IPS-11a (cell line): Measurements from ENCODE around the gene PALD1.

ENCODE experiments used
- H3K4me3 ChIP-seq: one replicate; pipeline ENCODE4 v1.5.1; 2013; ENCODE audit warnings: low read depth, low read length, control low read depth

The PALD1 gene

DNA sequence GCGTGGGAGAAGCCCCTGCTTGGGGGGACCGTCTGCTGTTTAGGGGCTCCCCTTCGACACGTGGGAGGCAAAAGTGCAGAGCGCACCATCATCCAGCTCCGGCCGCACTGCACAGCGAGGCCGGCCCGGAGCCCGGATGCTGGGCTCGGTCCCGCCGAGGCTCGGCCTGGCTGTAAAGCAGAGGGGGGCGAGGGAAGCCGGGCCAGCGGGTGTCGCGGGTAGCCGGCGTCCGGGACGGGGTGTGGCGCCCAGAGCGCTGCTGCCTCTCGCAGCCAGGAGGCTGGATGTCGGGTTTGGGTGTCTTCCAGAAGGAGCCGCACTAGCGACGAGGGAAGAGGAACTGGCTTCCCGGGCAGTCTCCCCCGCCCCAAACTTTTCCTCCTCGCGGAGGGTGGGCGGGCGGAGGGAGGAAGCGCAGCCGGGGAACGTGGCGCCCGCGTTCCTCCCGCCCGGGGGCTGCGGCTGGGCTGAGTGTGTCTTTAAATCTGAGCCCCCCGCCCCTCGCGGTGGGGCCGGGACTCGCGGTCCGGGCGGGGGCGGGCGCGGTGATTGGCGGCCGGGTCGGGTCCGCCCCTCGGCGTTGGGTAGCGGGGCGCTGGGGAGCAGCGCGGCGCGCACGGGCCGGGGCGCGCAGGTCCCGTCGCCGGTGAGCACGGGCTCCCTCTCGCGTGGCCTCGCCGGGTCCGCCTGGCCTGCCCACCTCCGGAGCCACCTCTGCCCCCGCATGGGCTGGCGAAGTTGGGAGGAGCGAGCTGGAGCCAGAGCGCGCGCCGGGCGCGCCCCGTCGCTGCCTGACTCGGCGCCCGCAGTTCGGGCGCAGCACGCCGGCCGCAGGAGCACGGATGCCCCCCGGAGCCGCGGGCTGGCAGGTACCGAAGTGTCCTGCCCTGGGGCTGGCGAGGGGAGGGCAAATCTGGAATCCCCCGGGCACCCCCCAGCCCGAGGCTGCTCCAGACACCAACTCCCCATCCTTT is at the start of gene PALD1:
PALD1 (plus strand) TSS at position 577 of the 974 bp plus-strand sequence. CDS start 47,185 bp downstream, outside the sequence.
- peak within 1 kb of the TSS; percentile 76 for H3K4me3 ChIP-seq

DNA sequence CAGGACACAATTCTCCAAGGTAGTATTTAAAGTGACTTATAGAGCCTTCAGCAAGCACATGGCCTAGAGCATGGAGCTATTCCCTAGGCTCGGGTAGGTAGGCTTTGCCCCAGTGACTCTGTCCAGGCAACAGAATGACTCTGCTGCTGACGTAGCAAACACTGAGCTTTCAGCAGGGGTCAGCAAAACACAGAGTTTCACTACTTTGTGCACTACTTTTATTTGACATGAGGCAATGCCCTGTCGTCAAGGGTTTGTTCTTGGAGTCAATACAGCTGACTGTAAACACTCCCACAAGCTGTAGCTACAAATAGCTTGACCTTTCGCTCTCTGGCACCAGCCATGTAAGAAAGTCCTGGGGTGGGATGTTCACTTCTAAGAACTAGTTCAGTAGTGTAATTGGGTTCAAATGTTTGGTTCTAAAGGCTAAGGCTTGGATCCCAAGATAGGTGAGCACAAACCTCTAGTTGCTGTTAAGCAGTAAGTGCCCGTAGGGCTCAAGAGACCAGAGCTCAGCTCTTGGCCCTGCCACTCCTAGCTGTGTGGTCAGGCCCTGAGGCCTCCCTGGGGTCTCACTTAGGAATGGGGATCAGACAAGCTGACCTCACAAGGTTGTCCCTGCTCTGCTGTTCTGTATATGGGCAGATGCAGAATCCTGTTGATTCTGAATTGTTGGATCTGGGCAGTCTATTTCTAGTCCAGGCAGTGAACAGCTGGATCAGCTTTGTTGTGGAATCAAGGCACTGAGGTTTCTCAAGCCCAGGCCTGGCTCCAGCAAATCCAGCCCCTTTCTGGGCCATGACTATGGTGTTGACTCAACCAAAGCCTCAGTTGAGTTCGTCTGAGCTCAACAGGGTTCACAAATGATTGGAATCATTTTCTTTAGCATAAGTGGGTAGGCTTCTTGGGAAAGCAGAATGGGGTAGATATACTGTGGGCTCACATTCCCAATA is 47.8 kb upstream of the PALD1 start:
- no peak overlapping the region for H3K4me3 ChIP-seq

- H3K4me3 ChIP-seq = no peak overlapping the region
Measured at GRCh38 chr10:70432101-70432500, 46.5 kb upstream of the PALD1 start.

GRCh38 chr10:70432561-70433263 is 45.9 kb upstream of the PALD1 start:
- no peak overlapping the region for H3K4me3 ChIP-seq

- H3K4me3 ChIP-seq = no peak overlapping the region
Measured at GRCh38 chr10:70433581-70434280, 44.8 kb upstream of the PALD1 start.

DNA sequence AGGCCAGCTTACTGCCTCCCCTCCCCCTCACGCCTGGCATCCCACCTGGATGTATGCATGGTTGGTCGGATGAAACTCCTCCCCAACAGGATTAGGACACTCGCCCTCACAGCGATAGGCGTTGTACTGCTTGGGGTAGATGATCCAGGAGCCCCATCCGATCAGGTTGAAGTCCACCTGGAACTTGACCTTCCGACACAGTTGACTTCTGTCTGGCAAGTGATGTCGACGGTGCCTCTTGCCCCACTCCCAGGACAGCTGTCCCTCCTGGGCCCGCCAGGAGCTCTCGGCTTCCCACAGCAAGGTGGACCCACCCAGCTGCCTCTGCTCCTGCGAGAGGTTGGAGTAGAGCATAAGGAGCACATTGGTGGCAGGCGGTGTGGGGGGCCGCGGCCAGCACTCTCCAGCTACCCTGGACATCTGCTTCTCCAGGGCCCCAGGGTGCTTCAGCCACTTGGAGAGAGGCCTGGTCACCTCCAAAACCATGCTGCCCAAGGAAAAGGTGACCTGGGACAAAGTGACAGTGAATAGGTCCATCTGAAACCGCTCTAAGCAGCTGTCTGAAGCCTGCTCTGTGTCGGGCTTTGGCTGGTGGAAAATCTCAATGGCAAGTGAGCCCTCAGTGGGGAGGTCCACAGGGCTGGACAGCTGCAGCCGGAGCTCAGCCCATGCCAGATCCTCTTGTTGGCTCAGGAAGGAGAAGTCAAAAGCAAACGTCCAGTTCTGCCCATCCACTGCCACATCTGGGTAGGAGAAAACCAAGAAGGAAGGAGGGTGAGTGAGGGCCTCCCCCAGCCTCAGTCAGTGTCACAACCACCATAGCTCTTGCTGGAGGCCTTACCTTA is 43.1 kb upstream of the PALD1 start:
- H3K4me3 ChIP-seq = no peak overlapping the region

DNA sequence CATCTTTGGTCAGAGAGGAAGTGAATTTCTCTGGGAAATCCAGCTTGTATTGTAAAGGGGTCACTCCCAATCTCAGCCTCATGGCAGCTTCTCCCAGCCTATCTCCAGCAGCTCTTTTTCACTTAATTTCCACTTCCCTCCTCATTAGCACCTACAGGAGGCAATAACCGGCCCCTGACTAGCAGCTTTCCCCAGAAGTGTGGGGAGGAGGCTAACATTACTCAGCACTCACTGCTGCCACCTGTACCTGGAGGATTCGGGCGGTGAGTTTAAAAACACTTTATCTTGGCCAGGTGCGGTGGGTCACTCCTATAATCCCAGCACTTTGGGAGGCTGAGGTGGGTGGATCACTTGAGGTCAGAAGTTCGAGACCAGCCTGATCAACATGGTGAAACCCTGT is 40.8 kb upstream of the PALD1 start:
- H3K4me3 ChIP-seq = no peak overlapping the region

DNA sequence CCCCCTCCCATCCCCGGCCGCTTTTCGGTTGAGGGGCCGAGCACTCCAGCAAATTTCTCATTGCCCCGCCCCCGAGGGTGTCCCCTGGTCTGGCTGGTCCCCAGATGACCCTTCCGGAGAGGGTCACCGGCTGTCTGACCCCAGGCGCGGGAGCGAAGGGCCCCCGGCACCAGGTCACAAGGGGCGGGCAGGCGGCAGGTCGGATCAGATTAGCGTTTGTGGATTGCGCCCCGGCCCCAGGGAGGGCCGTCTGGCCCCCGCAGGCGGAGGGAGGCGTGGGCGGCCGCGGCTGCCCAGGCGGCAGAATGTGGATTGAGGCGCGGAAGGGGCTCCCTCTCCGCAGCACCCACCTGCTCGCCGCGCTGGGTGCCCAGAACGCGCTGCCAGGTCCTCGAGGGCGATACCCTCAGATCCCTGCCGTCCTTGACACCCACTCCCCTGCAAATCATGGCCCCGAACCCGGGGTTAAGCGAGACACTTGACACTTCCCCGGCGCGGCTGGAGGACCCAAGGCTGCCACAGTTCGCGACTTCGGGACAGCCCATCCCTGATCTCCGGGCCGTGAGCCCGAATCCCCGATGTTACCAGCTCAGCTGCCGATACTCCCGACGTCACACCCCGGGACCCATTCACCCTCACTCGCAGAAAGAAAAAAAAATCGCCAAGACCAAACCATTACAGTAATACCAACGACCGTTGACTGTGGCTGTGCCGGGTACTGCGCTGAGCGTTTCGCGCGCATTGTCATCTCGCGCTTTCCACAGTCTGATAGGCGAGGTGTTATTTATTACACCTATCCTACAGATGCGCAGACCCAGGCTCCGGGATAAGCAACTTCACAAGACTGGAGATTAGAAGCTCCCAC is 38.0 kb upstream of the PALD1 start:
- peak overlapping the region; percentile 69 for H3K4me3 ChIP-seq

- peak within 1 kb of the TSS; percentile 69 for H3K4me3 ChIP-seq
Measured at GRCh38 chr10:70441161-70441894, 37.2 kb upstream of the PALD1 start, which contains the start of gene NODAL. TSS of gene NODAL (minus strand) at chr10:70441681. CDS start at chr10:70441667, 14 bp downstream.

DNA sequence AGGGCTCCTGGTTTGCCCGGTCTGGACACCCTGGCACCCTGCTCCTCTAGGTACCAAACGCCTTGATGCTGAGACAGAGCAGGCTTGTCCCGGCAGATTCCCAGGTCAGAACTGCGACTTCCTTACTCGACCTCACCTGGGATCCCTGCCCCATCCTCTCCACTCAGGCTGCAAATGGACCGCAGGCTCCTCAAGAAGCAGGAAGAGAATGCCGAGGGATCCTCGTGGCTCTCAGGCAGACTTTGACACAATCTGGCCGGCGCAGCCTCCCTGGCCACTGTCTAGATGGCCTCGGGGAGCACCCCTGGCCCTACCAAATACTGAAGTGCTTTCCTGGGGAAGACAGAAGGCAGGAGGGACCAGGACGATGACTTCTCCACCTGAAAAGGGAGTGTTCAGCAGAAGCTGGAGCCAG is 36.7 kb upstream of the PALD1 start:
- peak overlapping the region; percentile 21 for H3K4me3 ChIP-seq

DNA sequence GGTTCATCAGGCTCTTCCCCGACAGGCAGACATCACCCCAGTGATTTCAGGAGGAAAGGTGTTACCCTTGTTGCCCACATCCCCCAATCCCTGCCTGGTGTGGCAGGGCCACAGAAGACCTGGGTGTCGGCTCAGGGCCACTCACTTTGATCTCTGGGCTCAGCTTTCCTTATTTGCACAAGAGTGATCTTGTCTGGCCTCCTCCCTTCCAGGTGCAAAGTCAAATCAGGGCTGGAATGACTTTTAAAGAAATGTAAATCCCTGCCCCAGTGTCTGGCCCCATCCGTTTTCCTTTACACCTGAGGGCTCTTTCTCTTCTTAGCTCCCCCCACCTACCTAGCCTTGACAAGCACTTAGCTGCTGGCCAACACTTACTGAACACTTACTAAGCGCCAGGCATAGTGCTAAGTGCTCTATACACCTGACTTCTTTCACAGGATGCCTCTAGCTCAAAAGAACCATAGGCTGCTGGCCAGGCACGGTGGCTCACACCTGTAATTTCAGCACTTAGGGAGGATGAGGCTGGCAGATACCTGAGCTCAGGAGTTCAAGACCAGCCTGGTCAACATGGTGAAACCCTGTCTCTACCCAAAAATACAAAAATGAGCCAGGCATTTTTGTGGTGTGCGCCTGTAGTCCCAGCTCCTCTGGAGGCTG is 36.1 kb upstream of the PALD1 start:
- peak overlapping the region; percentile 21 for H3K4me3 ChIP-seq

DNA sequence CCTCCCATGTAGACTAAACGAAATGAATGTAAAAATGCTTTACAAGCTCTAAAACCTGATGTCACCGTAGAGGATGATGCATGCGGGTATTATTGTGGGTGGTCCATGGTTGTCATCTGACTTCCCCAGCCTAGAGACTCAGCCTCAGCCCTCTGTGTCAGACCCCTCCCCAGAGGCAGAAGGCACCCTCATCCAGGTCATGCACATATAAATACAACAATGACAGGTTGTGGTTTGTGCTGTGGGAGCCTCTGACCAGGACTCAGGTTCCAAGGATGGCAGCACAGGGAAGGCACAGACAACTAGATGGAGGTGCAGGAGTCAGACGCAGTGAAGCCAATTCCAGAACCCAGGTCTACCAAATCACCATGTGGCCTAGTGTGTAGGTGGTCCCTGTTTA is 33.8 kb upstream of the PALD1 start:
- H3K4me3 ChIP-seq = no peak overlapping the region

DNA sequence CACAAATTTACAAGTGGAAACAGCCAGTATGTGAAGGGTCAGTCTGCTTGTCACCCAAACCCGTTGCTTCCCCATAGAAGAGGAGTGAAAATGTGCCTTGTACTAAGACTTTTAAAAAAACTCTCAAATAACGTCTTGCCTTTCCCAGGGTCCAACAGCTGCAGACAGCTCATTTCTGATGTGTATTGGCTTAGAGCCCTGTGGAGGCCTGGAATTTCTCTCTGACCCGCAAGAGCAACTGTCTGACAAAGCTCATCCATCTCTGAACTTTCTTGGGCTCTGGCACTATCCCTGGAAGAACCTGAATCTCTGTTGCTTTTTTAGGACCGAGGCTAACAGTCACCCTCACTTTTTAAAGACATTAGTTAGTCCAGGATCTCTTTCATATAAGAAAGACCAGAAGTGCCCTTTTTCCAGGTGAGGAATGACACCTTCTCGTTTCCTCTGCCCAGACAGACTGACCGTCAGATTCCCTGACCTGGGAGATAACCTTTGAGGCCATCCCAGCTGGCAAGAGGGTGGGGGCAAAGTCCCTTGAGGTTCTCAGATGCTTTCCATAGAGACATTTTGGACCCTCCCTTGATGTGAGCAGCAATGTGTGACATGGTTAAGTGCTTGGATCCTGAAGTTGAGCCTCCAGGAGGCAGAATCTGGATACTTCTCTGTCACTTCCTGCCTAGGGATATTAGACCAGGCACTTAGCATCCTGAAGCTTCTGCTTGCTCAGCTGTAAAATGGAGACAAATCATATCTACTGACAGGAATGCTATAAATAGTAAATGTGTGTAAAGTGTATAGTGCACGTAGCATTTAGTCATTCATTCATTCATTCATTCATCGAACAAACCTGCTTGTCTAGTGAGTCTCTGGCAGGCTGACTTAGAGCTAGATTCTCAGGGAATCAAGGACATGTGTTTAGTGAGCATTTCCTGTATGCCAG is 32.6 kb upstream of the PALD1 start:
- no peak overlapping the region for H3K4me3 ChIP-seq

DNA sequence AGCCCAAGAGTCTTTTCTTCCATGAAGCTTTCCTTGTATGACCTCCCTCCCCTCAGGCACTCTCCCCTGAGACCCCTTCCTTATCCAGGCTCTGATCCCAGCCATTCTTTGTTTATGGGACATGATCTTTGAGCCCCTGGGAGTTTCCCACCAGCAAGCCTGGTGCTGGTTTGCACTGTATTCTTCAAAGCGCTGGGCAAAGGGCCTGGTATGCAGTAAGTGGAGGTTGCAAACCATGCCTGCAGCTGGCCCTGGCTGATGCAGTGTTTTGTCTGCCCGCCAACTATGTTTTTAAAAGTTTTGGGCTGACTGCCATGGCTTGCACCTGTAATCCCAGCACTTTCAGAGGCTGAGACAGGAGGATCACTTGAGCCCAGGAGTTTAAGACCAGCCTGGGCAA is 30.3 kb upstream of the PALD1 start:
- no peak overlapping the region for H3K4me3 ChIP-seq

GRCh38 chr10:70455213-70455630 is 23.3 kb upstream of the PALD1 start:
- no peak overlapping the region for H3K4me3 ChIP-seq

GRCh38 chr10:70456164-70456563 is 22.4 kb upstream of the PALD1 start:
- H3K4me3 ChIP-seq = no peak overlapping the region
